8988T (cell line): Measurements from ENCODE around the gene PIP5K1C.

ENCODE experiments used
- DNase-seq: peaks from one replicate; pipeline ENCODE4 v3.0.0; 2011

Gene PIP5K1C

GRCh38 chr19:3721887-3722442, 21.7 kb upstream of the PIP5K1C start:
- DNase-seq: no peak

- peak; percentile 80 for DNase-seq
These were observed 21.0 kb upstream of the PIP5K1C start for GRCh38 chr19:3721131-3721886.

- DNase-seq: no peak
These were observed 20.2 kb upstream of the PIP5K1C start for GRCh38 chr19:3720349-3720917.

GRCh38 chr19:3719868-3720267, 19.6 kb upstream of the PIP5K1C start:
- no peak for DNase-seq

- no peak for DNase-seq
These were observed 15.9 kb upstream of the PIP5K1C start for GRCh38 chr19:3716147-3716668.

- DNase-seq: no peak
These were observed 12.7 kb upstream of the PIP5K1C start for GRCh38 chr19:3712663-3713611.

- DNase-seq: peak; percentile 14
These were observed 10.1 kb upstream of the PIP5K1C start for GRCh38 chr19:3710265-3710812.

GRCh38 chr19:3708207-3708931, 8.1 kb upstream of the PIP5K1C start, which contains the start of gene TJP3:
Gene TJP3 (plus strand): TSS chr19:3708384. CDS start chr19:3728433, 20,049 bp downstream.
- DNase-seq: peak; percentile 15

- no peak for DNase-seq
These were observed 7.6 kb upstream of the PIP5K1C start for GRCh38 chr19:3707868-3708206.

GRCh38 chr19:3701200-3701599, 932 bp upstream of the PIP5K1C start:
- DNase-seq: no peak

- no peak for DNase-seq
These were observed 477 bp downstream of the PIP5K1C start for GRCh38 chr19:3699741-3700241.

- DNase-seq: peak; percentile 58
These were observed 1.1 kb downstream of the PIP5K1C start for GRCh38 chr19:3698974-3699740.

GRCh38 chr19:3698386-3698950, 1.8 kb downstream of the PIP5K1C start:
- DNase-seq: no peak

GRCh38 chr19:3697671-3698385, 2.4 kb downstream of the PIP5K1C start:
- DNase-seq: no peak

- DNase-seq: no peak
These were observed 3.2 kb downstream of the PIP5K1C start for GRCh38 chr19:3697094-3697493.

GRCh38 chr19:3696660-3696995, 3.6 kb downstream of the PIP5K1C start:
- DNase-seq: no peak

- DNase-seq: no peak
These were observed 4.1 kb downstream of the PIP5K1C start for GRCh38 chr19:3695986-3696659.

GRCh38 chr19:3695124-3695733, 5.0 kb downstream of the PIP5K1C start:
- no peak for DNase-seq
